ENCODE results near the gene TRPT1. TPM values are rescaled to one million over a fixed set of nuclear protein-coding genes. Genes with fewer than 3 reads are reported as not detected.

The TRPT1 gene
- total RNA-seq, 5 donors from 2014 or later (not counting 1 experiment from before 2014, with no cell fraction given), result 16.1 to 48.3 (median 40.2) TPM

DNA sequence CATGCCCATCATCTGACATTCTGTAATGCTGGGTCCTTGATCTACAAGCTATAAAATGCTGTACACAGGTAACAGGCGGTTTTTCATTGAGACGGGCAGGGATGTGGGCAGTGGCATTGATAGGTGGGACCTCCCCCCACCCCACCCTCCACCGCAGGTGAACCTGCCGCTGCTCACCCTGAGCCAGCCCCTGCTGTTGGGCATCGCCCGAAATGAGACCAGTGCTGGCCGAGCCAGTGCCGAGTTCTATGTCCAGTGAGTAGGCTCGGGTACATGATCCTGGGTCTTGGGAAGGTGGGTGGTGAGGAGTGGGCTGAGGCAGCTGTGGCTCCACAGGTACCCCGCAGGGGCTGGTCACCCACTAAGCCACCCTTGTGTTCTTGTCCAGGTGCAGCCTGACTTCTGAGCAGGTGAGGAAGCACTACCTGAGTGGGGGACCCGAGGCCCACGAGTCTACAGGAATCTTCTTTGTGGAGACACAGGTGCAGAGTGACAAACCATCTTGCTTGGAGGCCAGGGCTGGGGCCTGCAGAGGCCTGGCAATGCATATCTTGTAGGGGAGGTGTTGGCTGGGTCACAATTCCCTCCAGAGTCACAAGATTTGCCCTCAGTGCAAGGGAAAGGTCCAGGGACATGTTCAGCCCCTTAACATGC lies 3.2 kb upstream of the TRPT1 start:
- peaks cover 18 to 82% of the 10 kb centered on the region in 2 experiments for H3K4me1 ChIP-seq (ENCODE audit: control insufficient read depth in 1 of 2, extremely low read depth in 1 of 2, insufficient read depth in 2 of 2, low read length in 2 of 2)
- Mint-ChIP-seq H3K9me3 (no peaks in the 10 kb centered on the region), H3K27me3 (no peaks in the 10 kb centered on the region), H3K4me1 (peaks cover 56 to 62% (median 62%) of the 10 kb centered on the region in 3 donors), H3K36me3 (no peaks in the 10 kb centered on the region), H3K27ac (peak overlapping the region; percentile 88 to 91), H3K4me3 (peak overlapping the region; percentile 82 to 92 (median 88))
- WGBS (ENCODE audit: insufficient coverage), result 78% methylated on average over 6 of the region's 12 CpGs
- H3K27ac ChIP-seq (ENCODE audit: low read length), result peak overlapping the region; percentile 77
- H3K4me3 ChIP-seq (ENCODE audit: control insufficient read depth in 1 of 2, extremely low read depth in 1 of 2, low read length in 1 of 2), result no peak overlapping the region
- H3K27me3 ChIP-seq (replicated peaks in 1 of 2; ENCODE audit: control insufficient read depth in 2 of 2, extremely low read depth in 1 of 2, insufficient read depth in 2 of 2, low read length in 1 of 2), result no peaks in the 10 kb centered on the region
- no peak for ATAC-seq (replicated peaks in 1 of 4)
- H3K9me3 ChIP-seq, result no peaks in the 10 kb centered on the region
- no peak for DNase-seq
- peaks cover 0 to 4% of the 10 kb centered on the region in 2 donors for H3K36me3 ChIP-seq (ENCODE audit: control insufficient read depth in 2 of 2, extremely low read depth in 1 of 2, insufficient read depth in 1 of 2, low read length in 1 of 2)
- POLR2A ChIA-PET, result no interaction called here
- CTCF ChIA-PET, result interaction anchor here in 1 of 2 donors (0.8 kb wide), 1 partner anchor 25 kb away, joined by 3 read pairs; no protein-coding TSS in a partner anchor

DNA sequence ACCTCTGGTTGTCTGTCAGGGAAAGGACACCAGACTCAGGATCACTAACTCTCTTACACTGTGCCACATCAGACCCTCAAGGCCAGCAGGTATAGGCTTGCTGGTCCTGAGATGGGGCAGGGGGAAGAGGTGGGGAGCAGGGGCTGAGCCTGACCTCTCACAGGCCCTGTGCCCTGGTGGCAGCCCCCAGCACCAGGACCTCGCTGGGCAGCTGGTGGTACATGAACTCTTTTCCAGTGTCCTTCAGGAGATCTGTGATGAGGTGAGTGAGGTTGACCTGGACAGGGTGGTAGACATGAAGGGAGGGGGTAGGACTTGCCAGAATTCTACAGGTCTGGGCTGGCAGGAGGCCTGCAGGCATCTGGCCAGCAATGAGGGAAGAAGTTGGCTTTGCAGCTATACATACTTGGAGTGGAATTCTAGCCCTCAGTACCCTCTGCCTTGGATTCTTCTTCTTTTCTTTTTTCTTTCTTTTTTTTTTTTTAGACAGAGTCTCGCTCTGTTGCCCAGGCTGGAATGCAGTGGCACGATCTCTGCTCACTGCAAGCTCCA lies 1.5 kb upstream of the TRPT1 start:
- H3K4me3 Mint-ChIP-seq, result peak overlapping the region; percentile 80 to 92 (median 86)
- peak overlapping the region; percentile 84 to 88 for H3K27ac Mint-ChIP-seq
- Histone ChIP-seq H3K9me3 (no peaks in the 10 kb centered on the region), H3K27me3 (replicated peaks in 1 of 2; ENCODE audit: control insufficient read depth in 2 of 2, extremely low read depth in 1 of 2, insufficient read depth in 2 of 2, low read length in 1 of 2) (no peaks in the 10 kb centered on the region), H3K4me1 (ENCODE audit: control insufficient read depth in 1 of 2, extremely low read depth in 1 of 2, insufficient read depth in 2 of 2, low read length in 2 of 2) (peaks cover 18 to 74% of the 10 kb centered on the region in 2 experiments), H3K4me3 (ENCODE audit: control insufficient read depth in 1 of 2, extremely low read depth in 1 of 2, low read length in 1 of 2) (peak overlapping the region; percentile 78 to 96), H3K27ac (ENCODE audit: low read length) (peak overlapping the region; percentile 76), H3K36me3 (ENCODE audit: control insufficient read depth in 2 of 2, extremely low read depth in 1 of 2, insufficient read depth in 1 of 2, low read length in 1 of 2) (peaks cover 11% of the 10 kb centered on the region in 2 donors)
- no peak for DNase-seq
- CTCF ChIA-PET, result interaction anchor here (1.4 to 1.6 kb wide), 2 partner anchors 21 to 74 kb away, joined by 3 to 4 read pairs; partner anchors contain the start of gene FERMT3 (in 1 of the 2)
- POLR2A ChIA-PET, result no interaction called here
- H3K4me1 Mint-ChIP-seq, result peaks cover 43 to 56% (median 49%) of the 10 kb centered on the region in 3 donors
- ATAC-seq (replicated peaks in 1 of 4), result no peak
- no peaks in the 10 kb centered on the region for H3K9me3 Mint-ChIP-seq
- no peaks in the 10 kb centered on the region for H3K36me3 Mint-ChIP-seq
- WGBS (ENCODE audit: insufficient coverage), result 100% methylated on average over 1 of the region's 3 CpGs
- no peaks in the 10 kb centered on the region for H3K27me3 Mint-ChIP-seq

DNA sequence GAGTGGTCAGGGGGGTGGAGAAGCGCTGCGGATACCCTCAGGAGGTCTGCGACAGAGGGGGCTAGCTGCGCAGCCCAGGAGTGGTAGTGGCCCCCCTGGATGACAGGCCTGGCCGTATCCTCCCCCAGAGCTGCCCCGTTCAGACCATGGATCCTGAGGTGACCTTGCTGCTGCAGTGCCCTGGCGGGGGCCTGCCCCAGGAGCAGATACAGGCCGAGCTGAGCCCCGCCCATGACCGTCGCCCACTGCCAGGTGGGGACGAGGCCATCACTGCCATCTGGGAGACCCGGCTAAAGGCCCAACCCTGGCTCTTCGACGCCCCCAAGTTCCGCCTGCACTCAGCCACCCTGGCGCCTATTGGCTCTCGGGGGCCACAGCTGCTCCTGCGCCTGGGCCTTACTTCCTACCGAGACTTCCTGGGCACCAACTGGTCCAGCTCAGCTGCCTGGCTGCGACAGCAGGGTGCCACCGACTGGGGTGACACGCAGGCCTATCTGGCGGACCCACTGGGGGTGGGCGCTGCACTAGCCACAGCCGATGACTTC lies 593 bp upstream of the TRPT1 start:
- peaks cover 35 to 48% (median 41%) of the 10 kb centered on the region in 3 donors for H3K4me1 Mint-ChIP-seq

DNA sequence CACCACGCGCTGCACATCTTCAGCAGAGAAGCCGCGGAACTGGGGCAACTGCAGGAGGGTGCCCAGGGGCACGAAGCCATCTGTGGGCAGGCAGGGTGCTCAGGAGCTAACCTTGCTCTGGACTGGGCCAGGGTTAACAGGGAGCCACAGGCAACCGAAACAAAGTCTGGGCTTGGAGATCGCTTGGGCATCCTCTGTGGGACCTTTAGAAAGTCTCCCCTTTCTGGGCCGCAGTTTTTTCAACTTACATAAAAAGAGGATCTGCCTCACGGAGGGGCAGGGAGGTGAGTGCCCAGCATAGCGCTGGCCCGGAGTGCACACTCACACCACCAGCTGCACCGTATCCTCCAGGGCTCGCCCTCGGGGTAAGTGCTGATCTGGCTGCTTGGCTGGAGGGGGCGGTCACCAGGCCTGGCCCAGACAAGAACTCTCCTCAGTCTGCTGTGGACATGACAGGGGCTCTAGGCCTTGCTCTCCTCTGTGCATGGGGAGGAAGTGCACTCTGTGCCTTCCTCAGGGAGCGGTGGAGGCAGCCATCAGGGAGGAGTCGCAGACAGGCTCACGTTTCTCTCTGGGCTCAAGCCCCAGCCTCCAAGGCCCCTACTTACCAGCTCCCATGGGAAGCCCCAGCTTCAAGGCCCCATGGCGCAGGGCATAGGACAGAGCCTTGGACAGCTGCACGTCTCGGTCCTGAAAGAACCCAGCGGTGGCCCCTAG lies 937 bp downstream of the TRPT1 start:
- peak overlapping the region; percentile 68 for H3K27ac ChIP-seq (ENCODE audit: low read length)
- peak overlapping the region; percentile 78 to 96 for H3K4me3 ChIP-seq (ENCODE audit: control insufficient read depth in 1 of 2, extremely low read depth in 1 of 2, low read length in 1 of 2)
- ATAC-seq (replicated peaks in 1 of 4) (no peak), DNase-seq (no peak)
- H3K27me3 ChIP-seq (replicated peaks in 1 of 2; ENCODE audit: control insufficient read depth in 2 of 2, extremely low read depth in 1 of 2, insufficient read depth in 2 of 2, low read length in 1 of 2), result no peaks in the 10 kb centered on the region
- Mint-ChIP-seq H3K36me3 (peaks cover 4% of the 10 kb centered on the region), H3K4me1 (peaks cover 32 to 42% (median 36%) of the 10 kb centered on the region in 3 donors), H3K27ac (peak overlapping the region; percentile 74 to 84), H3K9me3 (no peaks in the 10 kb centered on the region), H3K27me3 (no peaks in the 10 kb centered on the region), H3K4me3 (peak overlapping the region; percentile 80 to 92 (median 86))
- 75% methylated on average over 15 of the region's 22 CpGs for WGBS (ENCODE audit: insufficient coverage)
- peaks cover 15 to 57% of the 10 kb centered on the region in 2 experiments for H3K4me1 ChIP-seq (ENCODE audit: control insufficient read depth in 1 of 2, extremely low read depth in 1 of 2, insufficient read depth in 2 of 2, low read length in 2 of 2)
- POLR2A ChIA-PET, result no interaction called here
- H3K36me3 ChIP-seq (ENCODE audit: control insufficient read depth in 2 of 2, extremely low read depth in 1 of 2, insufficient read depth in 1 of 2, low read length in 1 of 2), result peaks cover 16 to 29% of the 10 kb centered on the region in 2 donors
- CTCF ChIA-PET, result interaction anchor here in 1 of 2 donors (1.0 kb wide), 1 partner anchor 17 kb away, joined by 3 read pairs; no protein-coding TSS in a partner anchor
- H3K9me3 ChIP-seq, result no peaks in the 10 kb centered on the region

More for the DNA sequence above, 593 bp upstream of the TRPT1 start:
- peak overlapping the region; percentile 80 to 92 (median 86) for H3K4me3 Mint-ChIP-seq
- no peaks in the 10 kb centered on the region for H3K9me3 Mint-ChIP-seq
- Histone ChIP-seq H3K27ac (ENCODE audit: low read length) (peak overlapping the region; percentile 76), H3K36me3 (ENCODE audit: control insufficient read depth in 2 of 2, extremely low read depth in 1 of 2, insufficient read depth in 1 of 2, low read length in 1 of 2) (peaks cover 11 to 15% of the 10 kb centered on the region in 2 donors), H3K4me1 (ENCODE audit: control insufficient read depth in 1 of 2, extremely low read depth in 1 of 2, insufficient read depth in 2 of 2, low read length in 2 of 2) (peaks cover 18 to 70% of the 10 kb centered on the region in 2 experiments), H3K4me3 (ENCODE audit: control insufficient read depth in 1 of 2, extremely low read depth in 1 of 2, low read length in 1 of 2) (peak overlapping the region; percentile 78 to 96), H3K9me3 (no peaks in the 10 kb centered on the region), H3K27me3 (replicated peaks in 1 of 2; ENCODE audit: control insufficient read depth in 2 of 2, extremely low read depth in 1 of 2, insufficient read depth in 2 of 2, low read length in 1 of 2) (no peaks in the 10 kb centered on the region)
- ChIA-PET POLR2A (interaction anchor here in 1 of 2 donors (0.5 kb wide), 1 partner anchor 46 kb away, joined by 4 read pairs; no protein-coding TSS in a partner anchor), CTCF (interaction anchor here (0.5 to 1.6 kb wide), 6 partner anchors 12 to 91 kb away, joined by 3 to 9 read pairs (median 4); partner anchors contain the start of genes FERMT3 (in 1 of the 2), PRDX5 (in 1 of the 2) and TRMT112 (in 1 of the 2))
- ATAC-seq (replicated peaks in 1 of 4), result peak; percentile 31 to 46 (median 40)
- under 1% methylated on average over 26 of the region's 26 CpGs for WGBS (ENCODE audit: insufficient coverage)
- peak overlapping the region; percentile 84 to 88 for H3K27ac Mint-ChIP-seq
- H3K36me3 Mint-ChIP-seq, result no peaks in the 10 kb centered on the region
- H3K27me3 Mint-ChIP-seq, result no peaks in the 10 kb centered on the region
- peak in 26 of 35 experiments; percentile 28 to 69 (median 44) for DNase-seq

DNA sequence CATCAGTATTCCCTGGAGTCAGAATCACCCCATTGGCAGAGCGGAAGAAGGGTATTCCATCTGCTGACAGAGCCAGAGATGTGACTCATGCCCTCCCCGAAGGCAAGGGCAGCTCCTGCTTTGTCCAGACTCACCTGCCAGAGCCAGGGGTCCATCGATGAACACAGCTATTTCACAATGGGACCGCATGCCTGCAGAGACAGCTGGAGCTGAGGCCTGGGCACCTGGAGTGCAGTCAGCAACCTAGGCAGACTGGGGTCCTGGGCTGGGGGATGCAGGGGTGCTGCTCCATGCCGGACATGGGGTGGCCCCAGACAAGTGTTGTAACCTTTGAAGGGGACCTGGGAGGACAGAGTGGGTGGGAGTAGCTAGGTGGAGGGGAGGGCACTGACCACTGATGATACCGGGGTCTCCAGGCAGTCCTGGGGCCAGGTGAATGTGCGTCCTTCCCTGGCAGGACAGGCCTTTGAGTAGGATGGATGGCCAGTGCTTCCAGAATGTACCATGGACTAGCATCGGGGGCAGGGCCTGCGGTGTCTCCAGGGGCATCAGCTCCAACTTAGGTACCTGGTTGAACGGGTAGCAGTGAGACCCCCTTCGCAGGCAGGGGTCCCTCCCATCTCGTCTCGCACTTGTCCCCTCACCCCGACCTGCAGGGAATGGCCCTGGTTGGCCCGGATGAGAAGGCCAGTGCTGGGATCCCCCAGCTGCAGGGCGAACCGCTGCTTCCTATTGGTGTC lies 1.7 kb downstream of the TRPT1 start:
- POLR2A ChIA-PET, result interaction anchor here in 1 of 2 donors (0.5 kb wide), 1 partner anchor 11 kb away, joined by 3 read pairs; no protein-coding TSS in a partner anchor
- CTCF ChIA-PET, result interaction anchor here in 1 of 2 donors (1.0 kb wide), 1 partner anchor 18 kb away, joined by 3 read pairs; the partner anchor contains the start of gene FERMT3
- Mint-ChIP-seq H3K27ac (peak overlapping the region; percentile 23 to 66), H3K4me3 (peak overlapping the region; percentile 80 to 92 (median 86)), H3K9me3 (no peaks in the 10 kb centered on the region), H3K27me3 (no peaks in the 10 kb centered on the region), H3K4me1 (peaks cover 25 to 36% (median 29%) of the 10 kb centered on the region in 3 donors), H3K36me3 (peaks cover 5% of the 10 kb centered on the region)
- no peaks in the 10 kb centered on the region for H3K9me3 ChIP-seq
- H3K4me3 ChIP-seq (ENCODE audit: control insufficient read depth in 1 of 2, extremely low read depth in 1 of 2, low read length in 1 of 2), result no peak overlapping the region
- peaks cover 10 to 56% of the 10 kb centered on the region in 2 experiments for H3K4me1 ChIP-seq (ENCODE audit: control insufficient read depth in 1 of 2, extremely low read depth in 1 of 2, insufficient read depth in 2 of 2, low read length in 2 of 2)
- H3K27ac ChIP-seq (ENCODE audit: low read length), result no peak overlapping the region
- 96% methylated on average over 14 of the region's 17 CpGs for WGBS (ENCODE audit: insufficient coverage)
- peaks cover 14 to 36% of the 10 kb centered on the region in 2 donors for H3K36me3 ChIP-seq (ENCODE audit: control insufficient read depth in 2 of 2, extremely low read depth in 1 of 2, insufficient read depth in 1 of 2, low read length in 1 of 2)
- DNase-seq (no peak), ATAC-seq (replicated peaks in 1 of 4) (no peak)
- H3K27me3 ChIP-seq (replicated peaks in 1 of 2; ENCODE audit: control insufficient read depth in 2 of 2, extremely low read depth in 1 of 2, insufficient read depth in 2 of 2, low read length in 1 of 2), result no peaks in the 10 kb centered on the region
